Testis (tissue), 2 donors: ENCODE results near the gene EIF2AK3.

Experiments
- POLR2A ChIP-seq: fragments of 450-650 bp; IDR thresholded peaks from one replicate; pipeline ENCODE4 v1.6.1; 2017; ENCODE audit warnings: antibody characterized with exemption, mild to moderate bottlenecking, moderate library complexity
- TF ChIP-seq, protein P1 (sequence below), 3 experiments: fragments of 450-650 bp in 2 of 3; fragments of 200-600 bp in 1 of 3; sonication (generic) in 1 of 3; IDR thresholded peaks; one replicate each; pipeline ENCODE4 v1.5.1; 2016 to 2019; ENCODE audit warnings: antibody characterized with exemption in 3 of 3, mild to moderate bottlenecking in 2 of 3, moderate library complexity in 1 of 3

DNA sequence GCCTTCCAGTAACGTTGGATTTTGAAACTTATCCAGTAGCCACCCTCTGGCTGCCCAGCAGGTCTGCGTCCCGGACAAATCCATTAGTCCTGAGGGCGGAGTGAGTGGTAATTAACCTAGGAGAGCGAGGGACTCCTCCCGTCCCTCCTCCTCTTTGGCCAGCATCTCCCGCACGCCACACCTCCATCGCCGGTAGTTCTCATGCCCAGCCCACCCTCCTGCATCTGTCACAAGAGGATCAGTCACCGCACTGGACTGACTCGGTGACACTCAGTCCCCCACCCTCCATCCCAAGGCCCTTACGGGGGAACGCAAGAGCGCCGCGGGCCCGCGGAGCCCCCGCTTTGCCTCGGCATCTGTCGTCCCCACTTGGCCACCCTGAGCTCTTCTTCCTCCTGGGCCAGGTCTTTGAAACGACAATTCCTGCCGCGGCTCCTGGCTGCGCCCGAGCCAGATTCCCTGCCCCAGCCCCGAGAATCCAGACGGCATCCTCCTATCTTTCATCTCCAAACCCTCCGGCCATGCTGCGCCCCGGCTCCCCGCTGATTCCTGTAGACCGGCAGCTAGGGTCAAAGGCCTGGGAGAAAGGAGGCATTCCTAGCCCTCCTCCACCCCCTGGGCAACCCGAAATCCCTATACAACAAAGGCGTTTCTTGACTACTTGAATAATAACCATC lies 77.5 kb downstream of the EIF2AK3 start:
- TF ChIP-seq POLR2A: no peak
- TF ChIP-seq, protein P1, sequence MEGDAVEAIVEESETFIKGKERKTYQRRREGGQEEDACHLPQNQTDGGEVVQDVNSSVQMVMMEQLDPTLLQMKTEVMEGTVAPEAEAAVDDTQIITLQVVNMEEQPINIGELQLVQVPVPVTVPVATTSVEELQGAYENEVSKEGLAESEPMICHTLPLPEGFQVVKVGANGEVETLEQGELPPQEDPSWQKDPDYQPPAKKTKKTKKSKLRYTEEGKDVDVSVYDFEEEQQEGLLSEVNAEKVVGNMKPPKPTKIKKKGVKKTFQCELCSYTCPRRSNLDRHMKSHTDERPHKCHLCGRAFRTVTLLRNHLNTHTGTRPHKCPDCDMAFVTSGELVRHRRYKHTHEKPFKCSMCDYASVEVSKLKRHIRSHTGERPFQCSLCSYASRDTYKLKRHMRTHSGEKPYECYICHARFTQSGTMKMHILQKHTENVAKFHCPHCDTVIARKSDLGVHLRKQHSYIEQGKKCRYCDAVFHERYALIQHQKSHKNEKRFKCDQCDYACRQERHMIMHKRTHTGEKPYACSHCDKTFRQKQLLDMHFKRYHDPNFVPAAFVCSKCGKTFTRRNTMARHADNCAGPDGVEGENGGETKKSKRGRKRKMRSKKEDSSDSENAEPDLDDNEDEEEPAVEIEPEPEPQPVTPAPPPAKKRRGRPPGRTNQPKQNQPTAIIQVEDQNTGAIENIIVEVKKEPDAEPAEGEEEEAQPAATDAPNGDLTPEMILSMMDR (IDR thresholded peaks at IDR 0.05): no peak
